Spleen (tissue), 7 donors: Measurements from ENCODE around the gene ATOH8.

Source experiments
- POLR2A ChIP-seq, 3 donors: fragments of 450-650 bp; IDR thresholded peaks; one replicate each; pipeline ENCODE4 v1.5.1; 2017; ENCODE audit warnings: antibody characterized with exemption in 3 of 3, mild to moderate bottlenecking in 1 of 3
- POLR2AphosphoS5 ChIP-seq, 3 donors: sonication (generic); formaldehyde crosslinking; IDR thresholded peaks; one replicate each; pipeline ENCODE4 v1.5.1; 2017; ENCODE audit warnings: antibody characterized with exemption in 3 of 3
- TF ChIP-seq, protein P1 (sequence below), 11 experiments: fragments of 200-600 bp in 7 of 11; fragments of 450-650 bp in 4 of 11; sonication (generic) in 4 of 11; IDR thresholded peaks in 8 of 11; conservative IDR thresholded peaks in 3 of 11; 1 replicate in 7 of 11; 2 replicates in 4 of 11; pipeline versions ENCODE4 v1.4.0 to v1.8.0; 2016 to 2021; ENCODE audit warnings: antibody characterized with exemption in 11 of 11, inconsistent platforms in 4 of 11, mild to moderate bottlenecking in 1 of 11
- donor health status: DM: no; HTN: no; CAD: no; lungs with moderate emphysema.
- donor health status: DM: no; HTN: no; CAD: no.
- donor health status: DM: no; HTN: no; CAD: no.

DNA sequence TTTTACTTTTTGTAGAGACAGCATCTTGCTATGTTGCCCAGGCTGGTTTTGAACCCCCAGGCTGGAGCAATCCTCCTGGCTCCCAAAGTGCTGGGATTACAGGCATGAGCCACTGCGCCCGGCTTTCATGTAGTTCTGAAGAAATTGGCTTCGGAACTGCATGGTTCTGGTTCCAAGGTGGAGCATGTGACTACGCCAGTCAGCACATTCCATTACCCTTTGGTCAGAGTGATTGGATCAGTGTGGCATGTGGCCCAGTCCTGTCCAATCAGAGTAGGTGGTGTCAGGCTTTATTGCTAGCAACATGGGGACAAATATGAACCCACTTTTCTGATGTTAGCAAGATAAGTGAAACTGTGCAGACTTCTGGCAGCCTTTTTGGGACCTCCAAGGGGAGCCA is 16.3 kb upstream of the ATOH8 start:
- TF ChIP-seq, protein P1, sequence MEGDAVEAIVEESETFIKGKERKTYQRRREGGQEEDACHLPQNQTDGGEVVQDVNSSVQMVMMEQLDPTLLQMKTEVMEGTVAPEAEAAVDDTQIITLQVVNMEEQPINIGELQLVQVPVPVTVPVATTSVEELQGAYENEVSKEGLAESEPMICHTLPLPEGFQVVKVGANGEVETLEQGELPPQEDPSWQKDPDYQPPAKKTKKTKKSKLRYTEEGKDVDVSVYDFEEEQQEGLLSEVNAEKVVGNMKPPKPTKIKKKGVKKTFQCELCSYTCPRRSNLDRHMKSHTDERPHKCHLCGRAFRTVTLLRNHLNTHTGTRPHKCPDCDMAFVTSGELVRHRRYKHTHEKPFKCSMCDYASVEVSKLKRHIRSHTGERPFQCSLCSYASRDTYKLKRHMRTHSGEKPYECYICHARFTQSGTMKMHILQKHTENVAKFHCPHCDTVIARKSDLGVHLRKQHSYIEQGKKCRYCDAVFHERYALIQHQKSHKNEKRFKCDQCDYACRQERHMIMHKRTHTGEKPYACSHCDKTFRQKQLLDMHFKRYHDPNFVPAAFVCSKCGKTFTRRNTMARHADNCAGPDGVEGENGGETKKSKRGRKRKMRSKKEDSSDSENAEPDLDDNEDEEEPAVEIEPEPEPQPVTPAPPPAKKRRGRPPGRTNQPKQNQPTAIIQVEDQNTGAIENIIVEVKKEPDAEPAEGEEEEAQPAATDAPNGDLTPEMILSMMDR (IDR thresholded peaks at IDR 0.05 in 8 of 11, conservative IDR thresholded peaks at IDR 0.05 in 3 of 11) = no peak
- no peak for TF ChIP-seq POLR2A (IDR thresholded peaks at IDR 0.05)
- no peak for TF ChIP-seq POLR2AphosphoS5 (IDR thresholded peaks at IDR 0.05)
